K562 (cell line): ENCODE results near the gene KLC1. TPM values are rescaled to one million over a fixed set of nuclear protein-coding genes. Genes with fewer than 3 reads are reported as not detected.
A peak's percentile ranks its signal among the peaks of the same experiment; 100 is the strongest.

Experiments
- ATAC-seq: fragments of 200-7000 bp; cut with Tn5 transposase; 3 replicates; pipeline ENCODE4 v1.9.1; 2020; ENCODE audit warnings: moderate library complexity
- BruUV-seq: library from RNA; stranded (reverse); fragments of 400-500 nt; replicated peaks from 2 replicates; lab custom pipeline; 2021; lab: Mats Ljungman, UMichigan
- CTCF ChIA-PET: fragments of 300-600 bp; formaldehyde crosslinking; extraction: SDS; loops from one replicate; lab custom pipeline; 2021; ENCODE audit warnings: low intra/inter-chr PET ratio; lab: Yijun Ruan, JAX
- POLR2A ChIA-PET: fragments of 300-600, 350-650 bp; sonication (Branson Sonifier 250); formaldehyde crosslinking; extraction: SDS; loops from one replicate; lab custom pipeline; 2021; ENCODE audit warnings: antibody characterized with exemption, inconsistent platforms; lab: Yijun Ruan, JAX
- DNase-seq, 4 experiments: peaks; one replicate each; pipeline versions ENCODE4 v3.0.0 to v3.0.0-alpha.2; 2011 to 2018; ENCODE audit warnings: low spot score in 3 of 4, mixed read lengths in 3 of 4; ENCODE audit errors: extremely low read depth in 1 of 4
- FAIRE-seq: peaks from 2 replicates; lab custom pipeline; 2011; peaks lifted over from hg19 to GRCh38; lab: Jason Lieb, UNC
- H2AFZ ChIP-seq: 2 replicates; pipeline ENCODE4 v1.6.0; 2011; ENCODE audit warnings: low read depth, low read length, control low read depth, inconsistent platforms
- H3K27ac ChIP-seq: fragments of 200-600 bp; 3 replicates; pipeline ENCODE4 v1.8.0; 2011; ENCODE audit warnings: low read depth, mild to moderate bottlenecking, control low read depth, inconsistent platforms, low read length, moderate library complexity, mixed read lengths; ENCODE audit errors: extremely low read depth
- H3K27me3 ChIP-seq, 2 experiments: fragments of 300-600 bp in 1 of 2; 2 replicates in 1 of 2; 3 replicates in 1 of 2; pipeline versions ENCODE4 v1.6.0 to v1.8.0; 2011; ENCODE audit warnings: inconsistent platforms in 2 of 2, low read length in 2 of 2, mild to moderate bottlenecking in 1 of 2, mixed read lengths in 1 of 2, moderate library complexity in 1 of 2; ENCODE audit not compliant: control insufficient read depth in 2 of 2, insufficient read depth in 2 of 2
- H3K36me3 ChIP-seq: fragments of 300-600 bp; 3 replicates; pipeline ENCODE4 v1.8.0; 2011; ENCODE audit warnings: mild to moderate bottlenecking, low read length, inconsistent platforms; ENCODE audit not compliant: control insufficient read depth, insufficient read depth
- H3K4me1 ChIP-seq, 2 experiments: fragments of 200-600 bp in 1 of 2; replicated peaks in 1 of 2; 2 replicates in 1 of 2; 3 replicates in 1 of 2; pipeline versions ENCODE4 v1.5.1 to v1.8.0; 2011; ENCODE audit warnings: inconsistent platforms in 2 of 2, low read length in 2 of 2, mild to moderate bottlenecking in 1 of 2, mixed read lengths in 1 of 2, moderate library complexity in 1 of 2; ENCODE audit not compliant: control insufficient read depth in 2 of 2, insufficient read depth in 2 of 2
- H3K4me2 ChIP-seq: 2 replicates; pipeline ENCODE4 v1.6.1; 2011; ENCODE audit warnings: low read length, control low read depth, inconsistent platforms, mixed read lengths; ENCODE audit not compliant: insufficient read depth
- H3K4me3 ChIP-seq: fragments of 200-600 bp; sonication (generic), shearing (Covaris generic); 2 replicates; pipeline ENCODE4 v1.5.1; 2016; ENCODE audit warnings: control low read depth, inconsistent platforms
- H3K79me2 ChIP-seq: fragments of 200-600 bp; 3 replicates; pipeline ENCODE4 v1.8.0; 2011; ENCODE audit warnings: low read length, inconsistent platforms; ENCODE audit not compliant: control insufficient read depth, insufficient read depth
- H3K9ac ChIP-seq, 2 experiments: 2 replicates each; pipeline versions ENCODE4 v1.6.0 to v1.6.1; 2011; ENCODE audit warnings: low read depth in 2 of 2, low read length in 2 of 2, control low read depth in 1 of 2, inconsistent platforms in 1 of 2, mild to moderate bottlenecking in 1 of 2, mixed read lengths in 1 of 2; ENCODE audit not compliant: insufficient read depth in 1 of 2
- H3K9me1 ChIP-seq: one replicate; pipeline ENCODE4 v1.6.0; 2011; ENCODE audit warnings: inconsistent platforms, mild to moderate bottlenecking, low read length, moderate library complexity; ENCODE audit not compliant: control insufficient read depth, insufficient read depth
- H3K9me3 ChIP-seq: replicated peaks from 2 replicates; pipeline ENCODE4 v1.5.1; 2011; ENCODE audit warnings: low read depth, low read length, inconsistent platforms; ENCODE audit not compliant: control insufficient read depth, insufficient read depth
- H4K20me1 ChIP-seq: replicated peaks from 2 replicates; pipeline ENCODE4 v1.6.1; 2011; ENCODE audit warnings: low read length, inconsistent platforms, mixed read lengths; ENCODE audit not compliant: control insufficient read depth, insufficient read depth
- KAT8 ChIP-seq: fragments of 450-650 bp; IDR thresholded peaks from 2 replicates; pipeline ENCODE4 v1.6.1; 2016; ENCODE audit warnings: low read depth, mild to moderate bottlenecking
- POLR2A ChIP-seq: fragments of 450-650 bp; conservative IDR thresholded peaks from 2 replicates; pipeline ENCODE4 v1.6.1; 2016
- POLR2G ChIP-seq: fragments of 200-400 bp; formaldehyde crosslinking; IDR thresholded peaks from 2 replicates; pipeline ENCODE4 v1.6.1; 2017; ENCODE audit warnings: low read depth, mild to moderate bottlenecking, antibody characterized with exemption, low read length, moderate library complexity
- POU5F1 ChIP-seq: fragments of 150-350 bp; IDR thresholded peaks from 2 replicates; pipeline ENCODE4 v1.6.1; 2014; ENCODE audit warnings: borderline replicate concordance, low read length, low read depth, mild to moderate bottlenecking; ENCODE audit not compliant: partially characterized antibody
- RBM22 ChIP-seq: fragments of 200-400 bp; formaldehyde crosslinking; IDR thresholded peaks from 2 replicates; pipeline ENCODE4 v1.6.1; 2018; ENCODE audit warnings: low read length, low read depth; ENCODE audit not compliant: poor library complexity, severe bottlenecking
- WGBS: fragments of 100-300 bp; shearing (Covaris generic); methylation state at CpG from one replicate; pipeline ENCODE4 v1.1.6; 2016; ENCODE audit warnings: low coverage, mixed read lengths; ENCODE audit not compliant: insufficient coverage; ENCODE audit errors: missing lambda C conversion rate; 5-methylcytosine and 5-hydroxymethylcytosine counted together
- in situ Hi-C: fragments of 300-500 bp; cut with MboI; formaldehyde crosslinking; loops from 4 replicates; pipeline ENCODE4 v1.15.0; 2018; ENCODE audit warnings: inconsistent platforms, mixed read lengths
- intact Hi-C: fragments of 100-400 bp; cut with micrococcal nuclease; formaldehyde crosslinking; loops from 2 replicates; pipeline ENCODE4 v1.14.2; 2022
- polyA plus RNA-seq, 8 experiments: library from polyadenylated mRNA; depleted of rRNA in 4 of 8; stranded (reverse) in 5 of 8; unstranded in 3 of 8; fragments of >200 nt; fragmentation: Nextera tagmentation in 2 of 8; fragmentation: Illumina TruSeq in 1 of 8; extraction: Ambion mirVana in 2 of 8; extraction: Trizol in 1 of 8; gene quantifications; 2 replicates each; pipeline versions ENCODE4 v1.2.1 to v1.2.3, GENCODE V29; 2011 to 2014; ENCODE audit warnings: inconsistent platforms in 1 of 8, missing spikeins in 1 of 8
- total RNA-seq, 7 experiments: library from RNA; depleted of rRNA in 6 of 7; stranded (reverse); fragments of >200 nt in 6 of 7; fragmentation: Illumina TruSeq in 2 of 7; extraction: Trizol in 2 of 7; gene quantifications; 2 replicates each; pipeline versions ENCODE4 v1.2.1 to v1.2.3, GENCODE V29; 2011 to 2021; ENCODE audit warnings: low replicate concordance in 1 of 7

The KLC1 gene
- total and polyA plus RNA-seq, 9 of the 15 experiments (the other 6 are each of a cell fraction or from before 2014, with no cell fraction given): 4.9 to 134 (median 54.8) TPM

GRCh38 chr14:103699901-103700752 is 71.1 kb downstream of the KLC1 start:
- H3K9ac ChIP-seq: peak overlapping the region in 1 of 2 experiments; percentile 35; a peak in 1 of 4 replicates

More at GRCh38 chr14:103699901-103700752, 71.1 kb downstream of the KLC1 start:
- CTCF ChIA-PET: no interaction called here
- TF ChIP-seq RBM22 (peak; percentile 59), POLR2G (peak; percentile 71), KAT8 (no peak), POU5F1 (no peak), POLR2A (peak; percentile 37; the same call in 1 of the 2 replicates)
- TF ChIP-seq, all 486 proteins: peak for 3
- 89% methylated on average over 16 of the region's 25 CpGs for WGBS
- H3K79me2 ChIP-seq: no peaks in the 10 kb centered on the region
- intact Hi-C loops (no loop called here), in situ Hi-C loops (no loop called here)
- ATAC-seq (no peak), FAIRE-seq (no peak), DNase-seq (no peak)
- H3K36me3 ChIP-seq: peaks cover 83% of the 10 kb centered on the region; the same call in 2 of the 3 replicates
- BruUV-seq: no TSS peak
- no peaks in the 10 kb centered on the region for H3K9me3 ChIP-seq
- H3K4me2 ChIP-seq: no peak overlapping the region
- peaks cover 0 to 32% of the 10 kb centered on the region in 2 experiments; a peak in 2 of 5 replicates for H3K4me1 ChIP-seq
- POLR2A ChIA-PET: interaction anchor here (0.6 to 1.0 kb wide), 3 partner anchors 14 to 140 kb away, joined by 3 read pairs; no protein-coding TSS in a partner anchor
- no peak overlapping the region for H2AFZ ChIP-seq
- H4K20me1 ChIP-seq: no peaks in the 10 kb centered on the region; the same call in 1 of the 2 replicates
- H3K9me1 ChIP-seq: no peaks in the 10 kb centered on the region
- no peak overlapping the region for H3K4me3 ChIP-seq
- H3K27me3 ChIP-seq: no peaks in the 10 kb centered on the region
- H3K27ac ChIP-seq: no peak overlapping the region
